H1 (cell line): ENCODE results near the gene SH3YL1. TPM values are rescaled to one million over a fixed set of nuclear protein-coding genes. Genes with fewer than 3 reads are reported as not detected.
A peak's percentile ranks its signal among the peaks of the same experiment; 100 is the strongest.

ENCODE experiments used
- CTCF ChIA-PET: fragments of 300-600 bp; sonication (Branson Sonifier 250); formaldehyde crosslinking; loops from one replicate; lab custom pipeline; 2021; ENCODE audit not compliant: partially characterized antibody; lab: Charles Lee
- POLR2A ChIA-PET: fragments of 300-600 bp; sonication (Branson Sonifier 250); formaldehyde crosslinking; loops from one replicate; lab custom pipeline; 2021; ENCODE audit warnings: inconsistent platforms; ENCODE audit not compliant: partially characterized antibody; lab: Charles Lee
- DNase-seq, 2 experiments: peaks; one replicate each; pipeline versions ENCODE4 v3.0.0 to v3.0.0-alpha.2; 2010 to 2022; ENCODE audit warnings: low spot score in 2 of 2, low read depth in 1 of 2, mixed read lengths in 1 of 2
- FAIRE-seq: peaks from 2 replicates; lab custom pipeline; 2011; peaks lifted over from hg19 to GRCh38; lab: Jason Lieb, UNC
- H2AFZ ChIP-seq: 2 replicates; pipeline ENCODE4 v1.8.1; 2012; ENCODE audit warnings: low read length, inconsistent platforms
- H2AK5ac ChIP-seq: 2 replicates; pipeline ENCODE4 v1.6.1; 2013; ENCODE audit warnings: low read depth, low read length
- H2BK120ac ChIP-seq: replicated peaks from 2 replicates; pipeline ENCODE3; 2013; ENCODE audit warnings: low read depth, low read length, inconsistent platforms
- H2BK12ac ChIP-seq: 2 replicates; pipeline ENCODE4 v1.6.1; 2013; ENCODE audit warnings: low read depth, low read length
- H2BK15ac ChIP-seq: 2 replicates; pipeline ENCODE4 v1.6.1; 2013; ENCODE audit warnings: low read length
- H2BK20ac ChIP-seq: 2 replicates; pipeline ENCODE4 v1.6.1; 2013; ENCODE audit warnings: low read length
- H2BK5ac ChIP-seq: 2 replicates; pipeline ENCODE4 v1.6.1; 2013; ENCODE audit warnings: low read depth, low read length
- H3K14ac ChIP-seq: 2 replicates; pipeline ENCODE4 v1.6.1; 2013; ENCODE audit warnings: inconsistent platforms; ENCODE audit not compliant: insufficient read length
- H3K18ac ChIP-seq: 2 replicates; pipeline ENCODE4 v1.6.1; 2013; ENCODE audit warnings: low read length; ENCODE audit errors: extremely low read depth
- H3K23ac ChIP-seq: 2 replicates; pipeline ENCODE4 v1.6.1; 2013; ENCODE audit warnings: inconsistent platforms; ENCODE audit not compliant: insufficient read length
- H3K23me2 ChIP-seq: 2 replicates; pipeline ENCODE4 v1.6.1; 2013; ENCODE audit warnings: low read depth, low read length
- H3K27ac ChIP-seq: 2 replicates; pipeline ENCODE4 v1.6.1; 2011; ENCODE audit warnings: low read depth, low read length, inconsistent platforms
- H3K27me3 ChIP-seq, 4 experiments: replicated peaks in 1 of 4; 1 replicate in 1 of 4; 2 replicates in 3 of 4; pipeline versions ENCODE4 v1.6.1 to v1.8.1; 2011 to 2013; ENCODE audit warnings: low read length in 3 of 4, mild to moderate bottlenecking in 3 of 4, inconsistent platforms in 2 of 4, mixed read lengths in 2 of 4, moderate library complexity in 1 of 4; ENCODE audit not compliant: control insufficient read depth in 3 of 4, insufficient read depth in 3 of 4; ENCODE audit errors: extremely low read depth in 1 of 4
- H3K36me3 ChIP-seq, 4 experiments: 2 replicates each; pipeline versions ENCODE4 v1.6.1 to v1.8.1; 2011 to 2013; ENCODE audit warnings: mild to moderate bottlenecking in 4 of 4, low read length in 3 of 4, moderate library complexity in 2 of 4, control low read depth in 1 of 4, inconsistent platforms in 1 of 4; ENCODE audit not compliant: insufficient read depth in 4 of 4, control insufficient read depth in 2 of 4
- H3K4ac ChIP-seq: replicated peaks from 2 replicates; pipeline ENCODE3; 2013; ENCODE audit warnings: low read length, low read depth, mixed read lengths, inconsistent platforms; ENCODE audit not compliant: insufficient read length
- H3K4me1 ChIP-seq, 4 experiments: replicated peaks in 1 of 4; 1 replicate in 1 of 4; 2 replicates in 3 of 4; pipeline versions ENCODE4 v1.6.1 to v1.8.1; 2011 to 2013; ENCODE audit warnings: low read length in 3 of 4, inconsistent platforms in 2 of 4, mixed read lengths in 1 of 4; ENCODE audit not compliant: insufficient read depth in 4 of 4, control insufficient read depth in 3 of 4
- H3K4me2 ChIP-seq, 2 experiments: 2 replicates each; pipeline versions ENCODE4 v1.6.1 to v1.8.1; 2011 to 2013; ENCODE audit warnings: low read depth in 2 of 2, low read length in 2 of 2, control low read depth in 1 of 2, inconsistent platforms in 1 of 2, mild to moderate bottlenecking in 1 of 2; ENCODE audit not compliant: insufficient read depth in 1 of 2
- H3K4me3 ChIP-seq, 4 experiments: fragments of 200-600, 300-600 bp in 1 of 4; sonication (generic), shearing (Covaris generic), sonication (Bioruptor Twin) in 1 of 4; 2 replicates each; pipeline versions ENCODE4 v1.5.1 to v1.8.1; 2011 to 2016; ENCODE audit warnings: low read length in 4 of 4, low read depth in 3 of 4, control low read depth in 2 of 4, inconsistent platforms in 2 of 4, mild to moderate bottlenecking in 2 of 4, mixed read lengths in 1 of 4, moderate library complexity in 1 of 4; ENCODE audit not compliant: insufficient read depth in 2 of 4; ENCODE audit errors: extremely low read depth in 1 of 4
- H3K56ac ChIP-seq: replicated peaks from 2 replicates; pipeline ENCODE3; 2013; ENCODE audit warnings: low read depth, mild to moderate bottlenecking, mixed read lengths, low read length, inconsistent platforms; ENCODE audit not compliant: insufficient read length
- H3K79me1 ChIP-seq: 2 replicates; pipeline ENCODE4 v1.6.1; 2013; ENCODE audit warnings: low read depth, low read length, control low read depth
- H3K79me2 ChIP-seq, 2 experiments: 2 replicates each; pipeline versions ENCODE4 v1.6.1 to v1.8.1; 2012 to 2013; ENCODE audit warnings: low read length in 2 of 2, mild to moderate bottlenecking in 2 of 2, inconsistent platforms in 1 of 2; ENCODE audit not compliant: insufficient read depth in 2 of 2, control insufficient read depth in 1 of 2
- H3K9ac ChIP-seq, 4 experiments: replicated peaks in 1 of 4; 1 replicate in 1 of 4; 2 replicates in 3 of 4; pipeline versions ENCODE4 v1.6.1 to v1.8.1; 2011 to 2013; ENCODE audit warnings: low read depth in 3 of 4, low read length in 3 of 4, control low read depth in 2 of 4, mild to moderate bottlenecking in 2 of 4, moderate library complexity in 2 of 4, inconsistent platforms in 1 of 4; ENCODE audit errors: extremely low read depth in 1 of 4
- H3K9me3 ChIP-seq, 2 experiments: 2 replicates each; pipeline versions ENCODE4 v1.6.1 to v1.8.1; 2012 to 2013; ENCODE audit warnings: mild to moderate bottlenecking in 2 of 2, moderate library complexity in 2 of 2, control low read depth in 1 of 2, inconsistent platforms in 1 of 2, low read depth in 1 of 2, low read length in 1 of 2, mixed read lengths in 1 of 2; ENCODE audit not compliant: insufficient read depth in 2 of 2
- H4K20me1 ChIP-seq, 2 experiments: replicated peaks in 1 of 2; 2 replicates each; pipeline versions ENCODE3 to v1.8.1; 2011 to 2013; ENCODE audit warnings: inconsistent platforms in 2 of 2, low read length in 2 of 2, mild to moderate bottlenecking in 1 of 2; ENCODE audit not compliant: insufficient read depth in 2 of 2, control insufficient read depth in 1 of 2
- H4K5ac ChIP-seq: 2 replicates; pipeline ENCODE4 v1.6.1; 2013; ENCODE audit warnings: low read length, low read depth, mixed read lengths, inconsistent platforms; ENCODE audit not compliant: insufficient read length
- H4K8ac ChIP-seq: 2 replicates; pipeline ENCODE4 v1.8.0; 2013; ENCODE audit warnings: mild to moderate bottlenecking, moderate library complexity, low read length, inconsistent platforms; ENCODE audit not compliant: insufficient read depth; ENCODE audit errors: extremely low read depth
- H4K91ac ChIP-seq: replicated peaks from 2 replicates; pipeline ENCODE3; 2013; ENCODE audit warnings: low read length, mixed read lengths, inconsistent platforms; ENCODE audit not compliant: insufficient read length
- E2F6 ChIP-seq: IDR thresholded peaks from 2 replicates; pipeline ENCODE4 v1.6.1; 2012; ENCODE audit warnings: inconsistent platforms
- RXRA ChIP-seq: IDR thresholded peaks from 2 replicates; pipeline ENCODE4 v1.6.1; 2011; ENCODE audit warnings: low read depth, mild to moderate bottlenecking, low read length, moderate library complexity; ENCODE audit not compliant: insufficient read depth
- WGBS, 2 experiments: shearing (Covaris generic) in 1 of 2; methylation state at CpG; one replicate each; pipeline versions ENCODE4 v1.1.6 to v1.1.7; 2013 to 2015; ENCODE audit warnings: low lambda C conversion rate in 2 of 2, mixed read lengths in 2 of 2, inconsistent platforms in 1 of 2, low coverage in 1 of 2, missing lambda C conversion rate in 1 of 2; ENCODE audit not compliant: insufficient replicate concordance in 2 of 2, insufficient coverage in 1 of 2, insufficient read length in 1 of 2; ENCODE audit errors: extremely low coverage in 1 of 2, missing lambda C conversion rate in 1 of 2; 5-methylcytosine and 5-hydroxymethylcytosine counted together
- polyA plus RNA-seq, 7 experiments: library from polyadenylated mRNA; depleted of rRNA in 3 of 7; stranded (reverse) in 5 of 7; unstranded in 2 of 7; fragments of >200 nt in 5 of 7; fragments of 200-250 nt in 2 of 7; gene quantifications; 1 replicate in 5 of 7; 2 replicates in 1 of 7; 4 replicates in 1 of 7; pipeline versions ENCODE4 v1.2.1 to v1.2.3, GENCODE V29; 2011 to 2013; ENCODE audit warnings: missing spikeins in 2 of 7, mixed read lengths in 2 of 7
- total RNA-seq: library from RNA; stranded (reverse); fragmentation: NEBNext Ultra II Directional; extraction: Animal tissue kit (Norgen Biotek cat#: 25700); gene quantifications from 2 replicates; pipeline ENCODE4 v1.2.1, GENCODE V29; 2021

The SH3YL1 gene
- total and polyA plus RNA-seq, 2 of the 8 experiments (the other 6 are each of a cell fraction or from before 2014, with no cell fraction given) = 13.6 to 37.2 TPM

- H3K4me1 ChIP-seq = peaks cover 6 to 24% (median 15%) of the 10 kb centered on the region in 4 experiments
- WGBS, 2 experiments = 3% methylated on average over 12 of the region's 42 CpGs; no CpG with 5 or more reads in 1 of the 2 experiments
- H2BK12ac ChIP-seq = no peak overlapping the region
- H3K4ac ChIP-seq = no peak overlapping the region
- H3K27me3 ChIP-seq = peaks cover 9 to 48% (median 33%) of the 10 kb centered on the region in 4 experiments
- no peak overlapping the region for H4K5ac ChIP-seq
- TF ChIP-seq RXRA = no peak
- peak; percentile 30; the same call in 1 of the 2 replicates for TF ChIP-seq E2F6
- no peaks in the 10 kb centered on the region for H3K79me2 ChIP-seq
- H4K20me1 ChIP-seq = peaks cover 2 to 5% of the 10 kb centered on the region in 2 experiments
- H3K27ac ChIP-seq = no peak overlapping the region
- H4K8ac ChIP-seq = no peak overlapping the region
- H3K14ac ChIP-seq = no peak overlapping the region
- H2BK120ac ChIP-seq = no peak overlapping the region
- H2BK5ac ChIP-seq = no peak overlapping the region
- no peak overlapping the region for H3K23ac ChIP-seq
- H2AFZ ChIP-seq = no peak overlapping the region; the same call in 1 of the 2 replicates
- H2BK20ac ChIP-seq = no peak overlapping the region
- no peak overlapping the region for H3K18ac ChIP-seq
- no peaks in the 10 kb centered on the region for H3K79me1 ChIP-seq
- no peak overlapping the region for H3K9ac ChIP-seq
- no peaks in the 10 kb centered on the region for H3K36me3 ChIP-seq
- H3K4me2 ChIP-seq = peak overlapping the region; percentile 85 to 96
- no peak overlapping the region for H4K91ac ChIP-seq
- CTCF ChIA-PET = interaction anchor here (0.6 to 3.1 kb wide), 9 partner anchors 8 to 345 kb away, joined by 3 to 17 read pairs (median 4); no protein-coding TSS in a partner anchor
- H3K4me3 ChIP-seq = peak overlapping the region; percentile 42 to 70 (median 54)
- POLR2A ChIA-PET = interaction anchor here (1.0 to 1.7 kb wide), 4 partner anchors 20 to 244 kb away, joined by 3 to 4 read pairs (median 3); no protein-coding TSS in a partner anchor
- DNase-seq (no peak), FAIRE-seq (no peak)
- no peak overlapping the region for H2AK5ac ChIP-seq
- no peak overlapping the region for H2BK15ac ChIP-seq
- peaks cover 8% of the 10 kb centered on the region; the same call in 1 of the 2 replicates for H3K23me2 ChIP-seq
- H3K9me3 ChIP-seq = peaks cover 0 to 4% of the 10 kb centered on the region in 2 experiments; a peak in 1 of 4 replicates
- no peak overlapping the region for H3K56ac ChIP-seq
Observed at GRCh38 chr2:288758-289361, 25.0 kb upstream of the SH3YL1 start.
